Measurements from ENCODE around the gene SIAH2. TPM values are rescaled to one million over a fixed set of nuclear protein-coding genes. Genes with fewer than 3 reads are reported as not detected.

SIAH2 gene
- total and polyA plus RNA-seq, 2 of the 8 experiments (the other 6 are each of a cell fraction or from before 2014, with no cell fraction given), result 23.9 to 34.2 TPM

- TF ChIP-seq CHD7 (IDR thresholded peaks at IDR 0.05; ENCODE audit: insufficient replicate concordance, low read length), result no peak
These were observed 59.6 kb downstream of the SIAH2 start (continued) for GRCh38 chr3:150703299-150703755.
